ENCODE results near the gene PIEZO1.
"Not testable (repeated sequence)": the region's sequence is repeated elsewhere in the genome, so short reads cannot be mapped to it uniquely, and the experiment has no call there.

Gene PIEZO1, protein sequence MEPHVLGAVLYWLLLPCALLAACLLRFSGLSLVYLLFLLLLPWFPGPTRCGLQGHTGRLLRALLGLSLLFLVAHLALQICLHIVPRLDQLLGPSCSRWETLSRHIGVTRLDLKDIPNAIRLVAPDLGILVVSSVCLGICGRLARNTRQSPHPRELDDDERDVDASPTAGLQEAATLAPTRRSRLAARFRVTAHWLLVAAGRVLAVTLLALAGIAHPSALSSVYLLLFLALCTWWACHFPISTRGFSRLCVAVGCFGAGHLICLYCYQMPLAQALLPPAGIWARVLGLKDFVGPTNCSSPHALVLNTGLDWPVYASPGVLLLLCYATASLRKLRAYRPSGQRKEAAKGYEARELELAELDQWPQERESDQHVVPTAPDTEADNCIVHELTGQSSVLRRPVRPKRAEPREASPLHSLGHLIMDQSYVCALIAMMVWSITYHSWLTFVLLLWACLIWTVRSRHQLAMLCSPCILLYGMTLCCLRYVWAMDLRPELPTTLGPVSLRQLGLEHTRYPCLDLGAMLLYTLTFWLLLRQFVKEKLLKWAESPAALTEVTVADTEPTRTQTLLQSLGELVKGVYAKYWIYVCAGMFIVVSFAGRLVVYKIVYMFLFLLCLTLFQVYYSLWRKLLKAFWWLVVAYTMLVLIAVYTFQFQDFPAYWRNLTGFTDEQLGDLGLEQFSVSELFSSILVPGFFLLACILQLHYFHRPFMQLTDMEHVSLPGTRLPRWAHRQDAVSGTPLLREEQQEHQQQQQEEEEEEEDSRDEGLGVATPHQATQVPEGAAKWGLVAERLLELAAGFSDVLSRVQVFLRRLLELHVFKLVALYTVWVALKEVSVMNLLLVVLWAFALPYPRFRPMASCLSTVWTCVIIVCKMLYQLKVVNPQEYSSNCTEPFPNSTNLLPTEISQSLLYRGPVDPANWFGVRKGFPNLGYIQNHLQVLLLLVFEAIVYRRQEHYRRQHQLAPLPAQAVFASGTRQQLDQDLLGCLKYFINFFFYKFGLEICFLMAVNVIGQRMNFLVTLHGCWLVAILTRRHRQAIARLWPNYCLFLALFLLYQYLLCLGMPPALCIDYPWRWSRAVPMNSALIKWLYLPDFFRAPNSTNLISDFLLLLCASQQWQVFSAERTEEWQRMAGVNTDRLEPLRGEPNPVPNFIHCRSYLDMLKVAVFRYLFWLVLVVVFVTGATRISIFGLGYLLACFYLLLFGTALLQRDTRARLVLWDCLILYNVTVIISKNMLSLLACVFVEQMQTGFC (N-terminal part only)

DNA sequence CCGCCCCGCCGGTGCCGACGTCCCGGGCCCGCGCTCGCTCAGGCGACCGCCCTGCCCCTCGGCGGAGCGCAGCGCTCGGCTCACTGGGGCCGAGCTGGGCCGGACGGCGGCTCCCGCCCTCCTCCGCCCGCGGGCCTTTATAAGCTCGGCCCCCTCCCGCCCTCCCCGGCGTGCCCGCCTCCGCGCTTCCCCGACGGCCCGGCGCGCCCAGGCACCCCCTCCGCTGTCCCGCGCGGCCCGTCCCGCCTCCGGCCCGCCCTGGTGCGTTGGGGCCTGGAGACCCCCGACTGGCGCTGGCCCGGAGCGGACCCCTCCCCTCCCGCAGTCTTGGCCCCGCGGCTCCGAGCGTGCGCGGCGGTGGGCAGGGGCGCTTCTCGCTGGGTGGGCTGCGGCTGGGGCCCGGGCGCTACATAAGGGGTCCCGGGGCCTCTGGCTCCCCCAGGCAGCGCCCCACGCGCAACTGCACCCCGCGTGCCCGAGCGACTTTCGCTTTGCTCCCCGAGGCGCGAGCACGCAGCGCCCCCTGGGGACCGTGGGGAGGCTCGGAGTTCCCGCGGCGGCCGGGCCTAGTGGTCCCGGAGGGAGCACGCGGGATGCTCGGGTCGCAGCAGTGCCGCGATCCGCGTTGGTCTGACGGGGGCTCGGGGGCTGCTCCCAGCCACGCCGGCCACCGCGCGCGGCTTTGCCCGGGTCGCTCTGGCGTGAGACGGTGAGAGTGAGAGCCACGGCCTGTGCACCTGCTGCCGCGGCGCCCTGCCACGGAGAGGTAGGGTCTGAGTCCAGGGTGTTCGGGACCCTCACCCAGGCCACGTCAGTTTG is at the start of gene PIEZO1:
PIEZO1 (minus strand) TSS at position 115 of the 819 bp plus-strand sequence. CDS start 256 bp downstream, outside the sequence.
- no peak for FAIRE-seq

DNA sequence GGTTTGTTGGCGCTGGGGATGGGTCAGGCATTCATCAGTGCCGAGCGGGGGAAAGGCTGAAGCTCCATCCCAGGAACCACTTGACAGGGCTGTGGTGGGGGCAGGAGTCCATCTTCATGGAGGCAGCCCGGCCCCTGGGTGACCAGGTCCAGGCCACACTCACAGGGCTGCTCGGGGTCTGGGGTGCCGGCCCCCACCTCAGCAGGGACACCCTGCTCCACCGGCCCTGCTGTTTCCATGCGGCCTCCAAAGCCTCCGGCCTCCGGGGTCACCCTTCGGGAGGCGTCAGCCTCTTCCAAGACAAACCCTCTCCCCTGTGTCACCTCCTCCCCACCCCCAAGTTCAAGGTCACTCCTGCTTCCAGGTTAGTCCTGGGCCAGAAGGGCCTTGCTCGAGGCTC is 49.6 kb upstream of the PIEZO1 start:
- no peak for FAIRE-seq

DNA sequence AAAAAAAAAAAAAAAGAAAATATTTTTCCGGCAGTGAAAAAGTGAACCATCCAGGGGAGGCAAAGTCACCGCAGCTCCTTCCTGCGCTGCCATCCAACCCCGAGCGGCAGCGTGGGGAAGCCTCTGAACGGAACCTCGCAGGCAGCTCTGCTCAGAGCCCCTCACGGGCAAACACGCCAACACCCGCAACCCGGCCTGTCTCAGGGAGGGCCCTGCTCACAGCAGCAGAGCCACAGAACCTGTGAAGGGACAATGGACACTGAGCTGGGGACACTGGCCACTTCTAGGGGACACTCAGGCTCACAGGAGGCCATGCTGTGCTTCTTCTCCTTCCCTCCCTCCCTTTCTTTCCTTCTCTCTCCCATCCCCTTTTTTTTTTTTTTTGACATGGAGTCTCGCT is 48.1 kb upstream of the PIEZO1 start:
- FAIRE-seq = no peak

DNA sequence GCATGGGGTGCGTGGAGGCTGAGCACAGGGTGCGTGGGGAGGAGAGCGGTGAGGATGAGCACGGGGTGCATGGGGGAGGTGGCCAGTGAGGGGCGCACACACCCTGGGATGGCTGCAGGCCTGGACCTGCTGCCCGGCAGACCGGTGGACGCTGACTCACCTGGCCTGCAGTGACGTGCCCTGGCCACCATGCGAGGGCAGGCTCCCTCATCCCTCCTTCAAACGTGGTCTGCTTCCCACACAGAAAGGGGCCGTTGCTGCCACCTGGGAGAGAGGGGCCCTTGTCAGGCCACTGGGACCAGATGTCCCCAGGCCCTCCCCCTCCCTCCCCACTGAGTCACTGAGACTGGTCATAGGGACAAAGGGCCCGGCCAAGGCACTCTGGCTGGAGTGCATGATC is 46.8 kb upstream of the PIEZO1 start:
- no peak for FAIRE-seq

DNA sequence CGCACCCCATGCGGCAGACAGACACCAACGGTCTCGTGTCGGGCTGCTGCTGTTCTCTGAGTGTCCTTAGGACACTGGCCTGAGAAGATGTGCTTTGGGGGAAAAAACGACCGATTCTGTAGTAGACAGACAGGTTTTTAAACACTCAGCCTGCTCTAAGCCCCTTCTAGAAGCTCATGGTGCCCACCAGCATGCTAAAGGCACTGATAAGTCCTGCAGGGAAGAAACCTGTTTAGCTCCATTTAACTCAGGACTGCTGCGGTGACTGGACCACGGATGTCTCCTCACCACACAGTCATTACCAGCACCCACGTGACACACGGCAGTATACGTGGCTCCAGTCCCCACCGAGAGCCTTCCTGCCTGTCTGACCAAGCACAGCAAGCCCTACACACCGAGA is 45.8 kb upstream of the PIEZO1 start:
- no peak for FAIRE-seq

DNA sequence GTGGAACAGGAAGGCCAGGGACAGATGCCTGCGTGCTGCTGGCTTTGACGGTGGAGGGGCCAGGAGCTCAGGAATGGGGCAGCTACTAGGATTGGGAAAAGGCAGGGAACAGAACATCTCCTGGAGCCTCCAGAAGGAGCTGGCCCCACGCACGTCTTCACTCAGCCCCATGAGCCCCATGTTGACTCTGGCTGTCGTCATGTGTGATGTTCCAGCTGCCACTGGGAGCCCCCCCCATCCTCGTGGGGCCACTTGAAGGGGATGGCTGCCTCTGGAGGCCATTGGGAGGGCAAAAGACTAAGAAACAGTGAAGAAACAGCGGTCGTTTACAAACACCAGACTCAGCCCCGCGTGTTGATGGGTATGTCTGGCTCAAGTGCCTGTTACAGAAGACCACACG is 45.2 kb upstream of the PIEZO1 start:
- FAIRE-seq = no peak

DNA sequence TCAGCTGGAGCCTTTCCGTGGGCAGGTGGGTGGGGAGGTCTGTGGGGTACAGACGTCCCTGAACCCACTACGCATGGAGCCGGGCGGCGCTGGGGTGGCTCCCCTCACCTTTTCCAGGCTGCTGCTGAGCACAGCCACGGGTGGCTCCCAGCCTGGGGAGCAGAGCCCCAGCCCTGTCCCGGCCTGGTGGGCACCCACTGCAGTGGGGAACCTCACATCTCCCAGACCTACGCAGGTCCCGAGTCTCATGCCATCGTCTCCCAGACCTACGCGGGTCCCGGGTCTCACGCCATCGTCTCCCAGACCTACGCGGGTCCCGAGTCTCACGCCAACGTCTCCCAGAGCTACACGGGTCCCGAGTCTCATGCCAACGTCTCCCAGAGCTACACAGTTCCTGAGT is 43.7 kb upstream of the PIEZO1 start:
- FAIRE-seq = no peak

DNA sequence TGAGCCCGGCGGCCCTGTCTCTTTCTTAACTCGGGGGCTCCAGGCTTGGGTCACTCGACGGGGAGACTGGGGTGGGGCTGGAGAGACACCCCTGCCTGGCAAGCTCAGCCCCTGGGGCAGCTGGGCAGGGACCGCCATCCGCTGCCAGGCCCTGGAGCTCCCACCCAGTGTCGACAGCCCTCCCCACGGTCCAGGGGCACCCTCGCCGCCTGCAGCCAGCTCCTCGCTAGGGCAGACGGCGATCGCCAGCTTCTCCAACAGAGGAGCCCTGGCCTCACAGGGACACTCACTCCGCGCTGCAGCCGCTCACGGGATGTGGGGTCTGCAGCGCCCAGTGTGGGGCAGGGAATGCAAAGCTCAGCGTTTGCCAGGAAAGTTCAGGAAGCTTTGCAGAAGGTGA is 42.7 kb upstream of the PIEZO1 start:
- no peak for FAIRE-seq

DNA sequence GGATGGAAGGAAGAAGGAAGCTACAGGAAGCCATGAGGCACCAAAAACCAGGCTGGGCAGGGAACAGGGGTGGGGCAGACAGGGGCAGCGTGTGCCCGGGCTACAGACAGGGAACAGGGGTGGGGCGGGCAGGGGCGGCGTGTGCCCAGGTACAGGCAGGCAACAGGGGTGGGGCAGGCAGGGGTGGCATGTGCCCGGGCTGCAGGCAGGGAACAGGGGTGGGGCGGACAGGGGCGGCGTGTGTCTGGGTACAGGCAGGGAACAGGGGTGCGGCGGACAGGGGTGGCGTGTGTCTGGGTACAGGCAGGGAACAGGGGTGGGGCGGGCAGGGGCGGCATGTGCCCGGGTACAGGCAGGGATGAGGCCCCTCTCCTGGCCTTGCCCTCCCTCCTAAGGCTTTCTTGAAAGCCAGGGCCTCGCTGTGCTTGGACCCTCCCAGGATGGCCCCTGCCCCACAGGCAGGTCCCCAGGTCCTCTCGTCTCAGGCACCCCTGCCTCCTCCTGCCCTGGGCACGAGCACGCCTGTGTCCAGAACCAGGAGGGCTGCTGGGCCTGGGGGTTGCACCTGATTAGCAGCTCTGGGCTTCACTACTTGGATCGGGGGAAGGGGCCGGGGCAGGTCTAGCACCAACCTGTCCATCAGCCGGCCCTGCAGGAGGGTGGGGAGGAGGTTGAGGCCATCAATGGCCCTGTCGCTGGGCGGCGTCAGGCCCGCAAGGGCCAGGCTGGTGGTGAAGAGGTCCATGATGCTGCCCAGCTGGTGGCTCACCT is 41.2 kb upstream of the PIEZO1 start:
- FAIRE-seq = no peak

DNA sequence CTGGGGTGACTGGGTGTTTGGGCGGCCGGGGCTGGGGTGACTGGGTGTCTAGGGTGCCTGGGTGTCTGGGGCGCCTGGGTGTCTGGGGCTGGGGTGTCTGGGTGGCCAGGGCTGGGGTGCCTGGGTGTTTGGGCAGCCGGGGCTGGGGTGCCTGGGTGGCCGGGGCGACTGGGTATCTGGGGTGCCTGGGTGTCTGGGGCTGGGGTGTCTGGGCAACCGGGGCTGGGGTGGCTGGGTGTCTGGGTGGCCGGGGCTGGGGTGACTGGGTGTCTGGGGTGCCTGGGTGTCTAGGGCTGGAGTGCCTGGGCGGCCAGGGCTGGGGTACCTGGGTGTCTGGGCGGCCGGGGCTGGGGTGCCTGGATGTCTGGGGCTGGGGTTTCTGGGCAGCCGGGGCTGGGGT is 40.1 kb upstream of the PIEZO1 start:
- FAIRE-seq = no peak

DNA sequence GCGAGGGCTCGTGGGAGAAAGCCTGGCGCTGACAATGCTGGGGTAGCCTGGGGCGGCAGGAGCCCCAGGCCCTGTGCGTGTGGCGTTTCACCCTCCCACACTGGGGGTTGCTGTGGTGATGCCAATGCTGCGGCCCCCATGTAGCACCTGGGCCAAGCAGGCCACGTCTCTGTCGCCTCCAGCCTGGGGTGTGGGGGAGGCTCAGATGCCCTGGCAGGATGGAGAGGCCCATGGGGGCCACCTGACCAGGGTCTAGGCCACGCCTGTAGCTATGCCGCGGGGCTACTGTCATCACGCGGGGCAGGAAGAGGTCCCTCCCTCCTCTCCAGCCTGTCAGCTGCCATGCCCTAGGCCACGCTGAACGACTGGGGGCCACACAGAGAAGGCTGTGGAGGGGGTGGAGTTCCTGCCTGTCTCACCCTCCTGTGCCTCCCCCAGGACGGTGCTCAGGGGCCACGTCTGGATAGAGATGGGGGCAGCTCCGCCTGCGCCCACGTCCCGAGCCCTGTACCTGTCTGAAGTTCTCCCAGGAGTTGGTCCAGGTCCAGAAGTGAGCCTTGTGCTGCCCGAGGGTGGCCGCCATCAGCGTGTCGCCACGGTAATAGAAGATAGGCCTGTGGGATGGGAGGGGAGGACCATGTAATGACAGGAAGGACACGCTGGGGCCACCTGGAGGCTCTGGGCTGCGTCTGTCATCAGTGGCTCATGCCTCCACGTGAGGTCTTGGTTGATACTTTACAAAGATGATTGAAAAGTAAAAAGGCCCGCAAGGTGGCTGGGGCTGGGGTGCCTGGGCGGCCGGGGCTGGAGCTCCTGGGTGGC is 39.4 kb upstream of the PIEZO1 start:
- FAIRE-seq = no peak

DNA sequence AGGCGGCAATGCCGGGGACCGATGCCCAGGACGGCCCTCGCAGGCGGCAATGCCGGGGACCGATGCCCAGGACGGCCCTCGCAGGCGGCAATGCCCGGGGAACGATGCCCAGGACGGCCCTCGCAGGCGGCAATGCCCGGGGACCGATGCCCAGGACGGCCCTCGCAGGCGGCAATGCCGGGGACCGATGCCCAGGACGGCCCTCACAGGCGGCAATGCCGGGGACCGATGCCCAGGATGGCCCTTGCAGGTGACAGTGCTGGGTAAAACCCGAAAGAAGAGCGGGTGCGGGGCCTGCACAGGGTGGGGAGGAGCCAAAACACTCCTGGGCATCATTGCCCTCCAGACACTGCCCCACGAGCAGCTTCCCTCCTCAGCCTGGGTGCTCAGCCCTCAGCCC is 38.6 kb upstream of the PIEZO1 start:
- not testable (repeated sequence) for FAIRE-seq

DNA sequence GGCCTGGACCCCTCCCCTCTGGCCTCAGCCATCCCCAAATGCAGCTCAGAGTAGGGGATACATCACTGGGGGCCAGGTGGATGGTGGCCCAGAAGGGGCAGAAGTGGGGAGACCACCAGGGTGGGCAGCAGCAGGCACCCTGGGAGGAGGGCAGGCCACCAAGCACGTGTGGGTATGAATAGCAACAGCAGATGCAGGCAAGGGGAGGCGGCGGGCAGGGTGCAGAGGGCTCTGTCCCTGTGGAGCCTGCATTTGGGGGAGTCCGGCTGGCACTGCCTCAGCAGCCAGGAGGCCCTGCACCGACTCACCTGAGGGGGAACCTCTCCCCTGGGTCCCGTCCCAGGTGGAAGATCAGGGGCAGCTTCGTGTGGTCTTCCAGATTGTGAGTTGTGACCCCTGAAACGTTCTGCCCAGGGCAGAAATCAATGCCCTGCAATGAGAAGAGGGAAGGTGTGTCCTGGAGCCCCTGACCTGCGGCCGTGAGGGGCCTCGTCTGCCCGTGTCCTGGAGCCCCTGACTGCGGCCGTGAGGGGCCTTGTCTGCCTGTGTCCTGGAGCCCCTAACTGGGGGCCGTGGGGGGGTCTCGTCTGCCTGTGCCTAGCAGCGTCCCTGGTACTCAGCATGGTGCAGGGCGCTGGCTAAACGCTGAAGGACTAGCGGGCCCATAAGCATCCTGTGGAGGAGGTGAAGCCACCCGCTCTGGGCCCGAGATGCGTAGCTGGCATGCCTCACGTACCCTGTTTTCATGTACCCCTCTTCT is 37.4 kb upstream of the PIEZO1 start:
- FAIRE-seq = no peak

DNA sequence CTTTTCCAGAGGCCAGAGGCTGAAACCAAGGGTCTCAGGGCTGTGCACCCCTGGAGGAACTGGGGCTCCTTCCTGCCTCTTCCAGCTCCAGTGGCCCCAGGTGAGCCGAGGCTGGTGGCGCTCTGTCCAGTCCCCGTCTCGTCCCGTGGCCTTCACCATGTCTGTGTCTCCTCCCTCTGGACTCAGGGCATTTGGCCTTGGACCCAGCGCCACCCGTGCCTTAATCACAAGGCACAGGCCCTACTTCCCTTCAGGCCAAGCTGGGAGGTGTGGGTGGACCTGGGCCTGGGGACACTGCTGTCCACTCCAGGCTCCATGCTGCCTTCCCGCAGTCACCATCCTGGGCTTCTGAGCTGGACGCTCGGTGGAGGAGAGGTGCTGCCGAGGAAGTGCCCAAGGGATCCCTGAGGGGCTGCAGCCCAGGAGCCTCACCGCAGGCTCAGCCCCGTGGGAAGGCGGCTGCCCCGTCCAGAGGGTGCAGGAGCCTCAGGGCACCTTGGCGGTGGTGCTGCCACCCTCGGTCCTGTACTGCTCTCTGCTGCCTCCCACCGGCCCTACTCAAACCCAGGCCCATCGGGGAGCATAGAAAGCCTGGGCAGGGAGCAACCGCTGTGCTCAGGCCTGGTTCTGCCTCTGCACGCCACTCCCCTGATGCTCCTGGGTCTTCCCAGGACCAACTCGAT is 36.3 kb upstream of the PIEZO1 start:
- FAIRE-seq = no peak

DNA sequence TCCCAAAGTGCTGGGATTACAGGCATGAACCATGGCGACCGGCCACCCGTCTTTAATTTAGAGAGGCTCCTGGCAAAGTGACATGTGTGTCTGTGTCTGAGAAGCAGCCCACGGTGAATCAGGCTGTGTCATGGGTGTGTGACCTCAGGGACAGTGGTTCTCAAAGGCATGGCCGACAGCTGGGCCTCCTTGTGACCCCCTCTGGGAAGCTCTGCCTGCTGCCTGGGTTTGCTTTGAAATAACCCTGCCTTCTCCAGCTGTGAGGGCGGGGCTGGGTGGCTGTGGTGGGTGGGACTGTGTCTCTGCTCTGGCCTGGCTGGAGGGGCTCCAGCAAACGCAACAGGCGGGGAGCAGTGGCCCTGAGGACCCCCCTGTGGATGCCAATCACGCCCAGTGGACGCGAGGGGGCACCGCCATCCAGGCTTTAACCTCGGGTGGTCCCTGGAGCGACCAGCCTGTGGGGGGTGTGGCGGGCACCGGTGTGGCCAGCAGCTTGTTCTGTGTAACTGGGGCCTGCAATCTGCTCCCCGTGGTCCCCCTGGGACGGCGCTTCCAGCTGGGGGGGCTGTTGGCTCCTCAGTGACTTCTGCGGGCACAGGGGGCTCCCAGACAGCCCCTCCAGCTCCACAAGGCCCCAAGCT is 35.5 kb upstream of the PIEZO1 start:
- no peak for FAIRE-seq

DNA sequence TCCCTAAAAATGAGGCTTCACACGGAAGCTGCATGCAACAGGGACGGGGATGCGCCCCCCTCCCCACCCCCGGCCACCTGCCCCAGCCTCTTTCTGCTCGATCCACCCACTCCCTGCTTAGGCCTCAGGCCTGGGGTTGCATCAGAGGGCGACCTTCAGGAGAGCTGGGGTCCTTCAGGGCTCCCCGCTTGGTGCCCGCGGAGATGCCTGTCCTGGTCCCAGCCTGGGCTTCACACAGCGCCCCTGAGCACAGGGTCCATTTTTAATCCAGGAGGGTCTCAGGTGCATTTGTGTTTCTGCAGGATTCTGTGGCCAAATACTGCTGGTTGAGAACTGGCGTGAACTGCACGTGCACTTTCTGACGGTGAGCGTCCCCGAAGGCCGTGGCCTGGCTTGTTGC is 34.1 kb upstream of the PIEZO1 start:
- no peak for FAIRE-seq

DNA sequence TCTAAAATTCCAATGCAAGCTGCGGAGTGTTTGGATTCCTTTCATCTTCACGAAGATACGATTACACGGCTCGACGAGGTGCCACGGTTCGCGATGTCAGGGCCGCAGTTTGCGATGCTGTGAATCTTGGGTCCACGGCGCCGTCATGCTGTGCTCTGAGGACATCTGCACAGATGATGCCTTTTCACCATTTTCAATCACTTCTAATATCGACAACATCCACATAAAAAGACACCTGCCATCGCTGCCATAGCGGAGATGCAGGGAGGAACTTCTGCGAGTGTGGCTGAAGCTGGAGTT is 33.5 kb upstream of the PIEZO1 start:
- FAIRE-seq = no peak

DNA sequence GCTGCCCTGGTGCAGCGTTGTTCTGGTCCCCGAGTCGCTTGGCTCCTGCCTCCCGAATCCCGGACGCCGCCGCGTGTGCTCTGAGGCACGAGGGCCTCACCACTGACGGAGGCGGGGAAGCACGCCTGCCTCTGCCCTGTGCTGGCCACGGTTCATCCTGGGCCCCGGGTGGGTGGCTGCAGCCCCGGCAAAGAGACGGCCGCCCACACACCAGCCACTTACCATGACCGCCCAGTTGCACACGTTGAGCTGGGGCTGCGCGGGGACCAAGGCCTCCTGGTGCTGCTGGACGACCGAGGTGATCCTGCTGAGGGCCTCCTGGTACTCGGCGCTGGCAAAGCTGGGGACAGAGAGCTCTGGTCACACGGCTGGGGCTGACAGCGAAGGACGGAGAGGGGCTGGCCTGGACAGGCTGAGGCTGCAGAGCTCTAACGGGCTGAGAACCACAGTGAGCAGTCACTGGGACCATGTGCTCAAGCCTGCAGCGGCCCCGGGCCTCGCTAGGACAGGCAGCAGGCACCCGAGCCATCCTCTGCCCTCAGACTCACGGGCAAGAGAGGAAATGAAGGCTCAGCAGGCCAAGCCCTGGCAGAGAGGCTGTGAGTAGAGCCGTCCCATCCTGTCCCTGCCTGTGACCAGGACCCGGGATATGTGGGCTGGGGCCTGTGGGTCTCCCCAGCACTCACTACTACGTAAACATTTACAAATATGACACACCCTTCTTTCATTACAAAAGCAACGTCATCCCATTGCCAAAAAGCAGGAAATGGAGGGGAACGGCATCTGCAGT is 33.0 kb upstream of the PIEZO1 start:
- FAIRE-seq = no peak

Measured in A204.1 (cell line).